PFSK-1 (cell line): Measurements from ENCODE around the gene PPP1R14B.

Experiments used
- POLR2AphosphoS5 ChIP-seq: IDR thresholded peaks from 2 replicates; pipeline ENCODE4 v1.6.1; 2012; ENCODE audit warnings: low read depth, mild to moderate bottlenecking, control low read depth, low read length, moderate library complexity
- TF ChIP-seq, protein P1 (sequence below), 2 experiments: IDR thresholded peaks; 2 replicates each; pipeline versions ENCODE4 v1.6.1 to v1.8.0; 2011 to 2012; ENCODE audit warnings: low read depth in 2 of 2, low read length in 2 of 2, control low read depth in 1 of 2, inconsistent platforms in 1 of 2, mild to moderate bottlenecking in 1 of 2, moderate library complexity in 1 of 2; ENCODE audit not compliant: insufficient read depth in 1 of 2

DNA sequence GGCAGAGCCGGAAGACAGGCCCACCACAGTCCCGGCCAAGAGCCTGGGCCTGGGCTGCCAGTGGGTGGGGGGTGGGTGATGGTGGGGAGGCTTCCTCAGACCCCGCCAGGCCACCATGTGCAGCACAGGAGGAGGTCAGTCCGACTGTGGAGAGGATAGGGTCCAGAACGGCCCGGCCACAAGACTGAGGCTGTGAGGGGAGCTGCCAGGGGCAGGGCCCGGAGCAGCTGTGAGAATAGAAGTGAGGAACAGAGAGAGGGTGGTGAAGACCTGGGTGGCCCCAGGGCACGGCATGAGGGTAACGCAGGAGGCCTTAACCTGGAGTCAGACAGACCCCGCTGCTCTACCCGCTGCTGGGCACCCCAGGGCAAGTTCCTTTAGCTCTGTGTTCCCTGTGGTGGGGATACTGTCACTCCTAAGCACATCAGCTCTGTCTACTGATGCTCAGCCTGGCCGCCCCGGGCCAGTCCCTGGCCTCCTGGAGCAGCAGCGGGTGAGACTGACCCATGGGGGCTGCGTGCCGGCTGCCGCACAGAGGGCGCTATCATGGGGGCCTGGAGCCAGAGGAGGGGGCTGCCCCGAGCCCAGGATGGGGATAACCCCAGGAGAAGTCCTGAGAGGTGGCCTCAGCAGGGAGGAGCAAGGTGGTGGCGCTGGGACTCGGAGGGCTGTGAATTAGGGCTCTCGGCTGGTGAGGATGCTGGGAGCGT, 38.5 kb downstream of the PPP1R14B start:
- TF ChIP-seq POLR2AphosphoS5 = no peak
- TF ChIP-seq, protein P1, sequence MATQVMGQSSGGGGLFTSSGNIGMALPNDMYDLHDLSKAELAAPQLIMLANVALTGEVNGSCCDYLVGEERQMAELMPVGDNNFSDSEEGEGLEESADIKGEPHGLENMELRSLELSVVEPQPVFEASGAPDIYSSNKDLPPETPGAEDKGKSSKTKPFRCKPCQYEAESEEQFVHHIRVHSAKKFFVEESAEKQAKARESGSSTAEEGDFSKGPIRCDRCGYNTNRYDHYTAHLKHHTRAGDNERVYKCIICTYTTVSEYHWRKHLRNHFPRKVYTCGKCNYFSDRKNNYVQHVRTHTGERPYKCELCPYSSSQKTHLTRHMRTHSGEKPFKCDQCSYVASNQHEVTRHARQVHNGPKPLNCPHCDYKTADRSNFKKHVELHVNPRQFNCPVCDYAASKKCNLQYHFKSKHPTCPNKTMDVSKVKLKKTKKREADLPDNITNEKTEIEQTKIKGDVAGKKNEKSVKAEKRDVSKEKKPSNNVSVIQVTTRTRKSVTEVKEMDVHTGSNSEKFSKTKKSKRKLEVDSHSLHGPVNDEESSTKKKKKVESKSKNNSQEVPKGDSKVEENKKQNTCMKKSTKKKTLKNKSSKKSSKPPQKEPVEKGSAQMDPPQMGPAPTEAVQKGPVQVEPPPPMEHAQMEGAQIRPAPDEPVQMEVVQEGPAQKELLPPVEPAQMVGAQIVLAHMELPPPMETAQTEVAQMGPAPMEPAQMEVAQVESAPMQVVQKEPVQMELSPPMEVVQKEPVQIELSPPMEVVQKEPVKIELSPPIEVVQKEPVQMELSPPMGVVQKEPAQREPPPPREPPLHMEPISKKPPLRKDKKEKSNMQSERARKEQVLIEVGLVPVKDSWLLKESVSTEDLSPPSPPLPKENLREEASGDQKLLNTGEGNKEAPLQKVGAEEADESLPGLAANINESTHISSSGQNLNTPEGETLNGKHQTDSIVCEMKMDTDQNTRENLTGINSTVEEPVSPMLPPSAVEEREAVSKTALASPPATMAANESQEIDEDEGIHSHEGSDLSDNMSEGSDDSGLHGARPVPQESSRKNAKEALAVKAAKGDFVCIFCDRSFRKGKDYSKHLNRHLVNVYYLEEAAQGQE (IDR thresholded peaks at IDR 0.05; ENCODE audit: insufficient read depth in 1 of 2, low read depth in 2 of 2, low read length in 2 of 2) = no peak
